Glutamatergic neuron (in vitro differentiated cells): Measurements from ENCODE around the gene SLC38A10. TPM values are rescaled to one million over a fixed set of nuclear protein-coding genes. Genes with fewer than 3 reads are reported as not detected.

Experiments used
- DNase-seq: peaks from one replicate; pipeline ENCODE4 v3.0.0; 2022
- H3K27ac Mint-ChIP-seq: one replicate; pipeline ENCODE4 v1.8.0; 2020; ENCODE audit warnings: mild to moderate bottlenecking, mixed read lengths, inconsistent platforms; ENCODE audit not compliant: unreplicated experiment
- H3K27me3 Mint-ChIP-seq: one replicate; pipeline ENCODE4 v1.8.0; 2020; ENCODE audit warnings: mild to moderate bottlenecking, moderate library complexity, mixed read lengths, inconsistent platforms; ENCODE audit not compliant: unreplicated experiment
- H3K36me3 Mint-ChIP-seq: one replicate; pipeline ENCODE4 v1.8.0; 2020; ENCODE audit warnings: mild to moderate bottlenecking, mixed read lengths, inconsistent platforms; ENCODE audit not compliant: unreplicated experiment
- H3K4me1 Mint-ChIP-seq: one replicate; pipeline ENCODE4 v1.8.0; 2020; ENCODE audit warnings: mild to moderate bottlenecking, low read depth, mixed read lengths, inconsistent platforms; ENCODE audit not compliant: unreplicated experiment
- H3K4me3 Mint-ChIP-seq: one replicate; pipeline ENCODE4 v1.8.0; 2020; ENCODE audit warnings: mild to moderate bottlenecking, mixed read lengths, inconsistent platforms; ENCODE audit not compliant: unreplicated experiment
- H3K9me3 Mint-ChIP-seq: one replicate; pipeline ENCODE4 v1.8.0; 2020; ENCODE audit warnings: mild to moderate bottlenecking, moderate library complexity, mixed read lengths, inconsistent platforms; ENCODE audit not compliant: unreplicated experiment
- total RNA-seq: library from RNA; stranded (reverse); fragmentation: NEBNext Ultra II Directional; extraction: Animal tissue kit (Norgen Biotek cat#: 25700); gene quantifications from one replicate; pipeline ENCODE4 v1.2.1, GENCODE V29; 2021; ENCODE audit not compliant: unreplicated experiment
- TF ChIP-seq, protein P1 (sequence below): fragments of 200-600 bp; sonication (generic); IDR thresholded peaks from one replicate; pipeline ENCODE4 v1.5.0; 2021; ENCODE audit not compliant: partially characterized antibody, unreplicated experiment

Gene SLC38A10
- total RNA-seq, 1 donor from 2014 or later = 92.4 TPM

DNA sequence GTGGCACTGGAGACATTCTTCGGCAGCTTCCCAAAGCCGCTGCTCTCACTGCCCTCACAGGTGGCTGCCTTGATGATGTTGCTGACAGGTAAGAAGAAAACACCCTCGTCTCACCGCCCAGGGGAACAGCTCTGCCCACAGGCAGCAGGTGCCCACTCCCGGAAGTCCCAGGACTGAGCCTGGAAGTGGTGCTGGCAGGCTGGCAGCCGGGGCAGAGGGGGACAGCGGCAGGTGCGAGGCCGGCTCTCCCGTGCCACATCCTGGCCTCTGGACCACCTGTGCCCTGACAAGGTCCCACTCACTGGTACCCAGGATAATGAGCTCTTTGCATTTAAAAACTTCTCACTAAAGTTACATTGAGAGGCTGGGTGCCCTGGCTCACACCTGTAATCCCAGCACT lies 92.8 kb downstream of the SLC38A10 start:
- Mint-ChIP-seq H3K4me1 (peaks cover 3% of the 10 kb centered on the region), H3K36me3 (no peaks in the 10 kb centered on the region), H3K9me3 (peaks cover 2% of the 10 kb centered on the region), H3K27me3 (peaks cover 4% of the 10 kb centered on the region), H3K4me3 (no peak overlapping the region), H3K27ac (no peak overlapping the region)
- DNase-seq = no peak
- TF ChIP-seq, protein P1, sequence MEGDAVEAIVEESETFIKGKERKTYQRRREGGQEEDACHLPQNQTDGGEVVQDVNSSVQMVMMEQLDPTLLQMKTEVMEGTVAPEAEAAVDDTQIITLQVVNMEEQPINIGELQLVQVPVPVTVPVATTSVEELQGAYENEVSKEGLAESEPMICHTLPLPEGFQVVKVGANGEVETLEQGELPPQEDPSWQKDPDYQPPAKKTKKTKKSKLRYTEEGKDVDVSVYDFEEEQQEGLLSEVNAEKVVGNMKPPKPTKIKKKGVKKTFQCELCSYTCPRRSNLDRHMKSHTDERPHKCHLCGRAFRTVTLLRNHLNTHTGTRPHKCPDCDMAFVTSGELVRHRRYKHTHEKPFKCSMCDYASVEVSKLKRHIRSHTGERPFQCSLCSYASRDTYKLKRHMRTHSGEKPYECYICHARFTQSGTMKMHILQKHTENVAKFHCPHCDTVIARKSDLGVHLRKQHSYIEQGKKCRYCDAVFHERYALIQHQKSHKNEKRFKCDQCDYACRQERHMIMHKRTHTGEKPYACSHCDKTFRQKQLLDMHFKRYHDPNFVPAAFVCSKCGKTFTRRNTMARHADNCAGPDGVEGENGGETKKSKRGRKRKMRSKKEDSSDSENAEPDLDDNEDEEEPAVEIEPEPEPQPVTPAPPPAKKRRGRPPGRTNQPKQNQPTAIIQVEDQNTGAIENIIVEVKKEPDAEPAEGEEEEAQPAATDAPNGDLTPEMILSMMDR = no peak

DNA sequence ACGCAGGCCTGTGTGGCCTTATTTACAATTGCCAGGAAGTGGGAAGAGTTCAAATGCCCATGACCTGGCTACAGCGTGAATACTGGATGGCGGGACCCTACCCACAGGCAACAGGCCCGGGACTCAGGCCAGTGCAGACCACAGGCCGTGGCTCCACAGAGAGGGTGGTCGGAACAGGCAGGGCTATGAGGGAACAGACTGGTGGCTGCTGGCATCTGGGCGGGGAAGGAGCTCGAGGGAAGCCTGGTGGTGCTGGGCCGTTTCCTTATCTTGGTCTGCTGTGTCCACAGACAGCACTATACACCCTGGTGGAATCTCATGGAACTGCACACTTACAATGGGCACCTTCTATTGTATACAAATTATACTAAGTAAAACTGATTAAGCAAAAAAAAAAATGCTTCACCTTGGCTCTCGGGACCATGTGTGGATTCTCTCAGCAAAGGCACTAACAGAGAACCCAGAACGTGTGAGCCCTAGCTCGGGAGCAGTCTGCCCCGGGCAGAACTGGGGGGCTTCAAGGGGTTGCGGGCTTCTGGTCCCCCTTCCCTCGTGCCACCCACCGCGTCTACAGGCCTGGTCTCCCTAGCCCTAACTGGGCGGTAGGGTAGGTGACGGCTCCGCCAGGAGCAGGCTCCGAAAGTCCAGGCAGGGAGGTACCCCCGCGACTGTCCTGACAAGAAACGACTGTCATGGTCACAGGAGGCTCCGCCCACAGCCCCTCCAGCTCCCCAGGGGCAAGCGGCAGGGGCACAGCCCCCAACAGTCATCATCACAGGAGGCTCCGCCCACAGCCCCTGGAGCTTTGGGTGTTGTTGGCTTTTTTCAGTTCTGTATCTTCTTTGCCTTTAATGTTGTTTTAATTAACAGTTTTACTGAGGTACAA lies 94.2 kb downstream of the SLC38A10 start:
- no peak overlapping the region for H3K4me3 Mint-ChIP-seq
- H3K9me3 Mint-ChIP-seq = peaks cover 2% of the 10 kb centered on the region
- TF ChIP-seq, protein P1 = peak; percentile 81
- no peak overlapping the region for H3K27ac Mint-ChIP-seq
- no peaks in the 10 kb centered on the region for H3K36me3 Mint-ChIP-seq
- H3K27me3 Mint-ChIP-seq = peaks cover 4% of the 10 kb centered on the region
- DNase-seq = peak; percentile 63
- H3K4me1 Mint-ChIP-seq = peaks cover 3% of the 10 kb centered on the region

DNA sequence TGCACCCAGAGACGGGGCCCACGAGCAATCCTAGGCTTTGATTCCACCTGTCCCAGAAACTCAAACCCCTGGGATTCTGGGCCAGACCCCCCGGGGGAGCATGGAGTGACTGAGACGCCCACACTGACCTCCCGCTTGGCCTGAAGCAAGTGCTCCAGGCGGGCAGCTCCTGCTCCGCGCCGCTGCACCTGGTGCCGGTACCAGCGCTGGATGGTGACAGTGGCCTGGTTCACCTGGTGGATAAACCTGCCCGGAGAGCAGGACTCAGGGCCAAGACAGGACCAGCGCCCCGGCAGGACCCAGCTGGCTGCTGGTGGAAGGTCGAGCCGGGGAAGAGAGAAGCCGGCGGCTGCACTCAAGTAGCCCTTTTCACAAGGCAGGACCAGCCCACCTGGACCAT lies 94.9 kb downstream of the SLC38A10 start:
- no peak for DNase-seq
- Mint-ChIP-seq H3K27ac (no peak overlapping the region), H3K9me3 (peaks cover 2% of the 10 kb centered on the region), H3K36me3 (no peaks in the 10 kb centered on the region), H3K4me1 (peaks cover 3% of the 10 kb centered on the region), H3K27me3 (peaks cover 4% of the 10 kb centered on the region), H3K4me3 (no peak overlapping the region)
- TF ChIP-seq, protein P1 = no peak

DNA sequence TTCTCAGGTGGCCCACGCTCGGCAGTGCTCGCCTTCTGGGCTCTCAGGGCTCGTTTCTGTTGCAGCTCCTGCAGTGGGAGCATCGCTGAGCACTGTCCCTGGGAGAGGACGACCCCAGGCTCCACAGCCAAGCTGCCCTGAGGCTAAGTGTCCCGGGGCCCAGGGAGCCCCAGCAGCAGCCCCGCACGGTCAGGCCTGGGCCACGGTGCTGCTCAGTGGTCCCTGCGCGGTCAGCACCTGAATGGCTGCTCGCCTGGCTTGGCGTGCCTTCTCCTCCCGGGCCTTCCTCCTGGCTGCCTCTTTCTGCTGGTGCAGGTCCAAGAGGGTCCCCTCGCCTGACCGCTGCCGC lies 95.7 kb downstream of the SLC38A10 start:
- Mint-ChIP-seq H3K36me3 (no peaks in the 10 kb centered on the region), H3K4me1 (peaks cover 3% of the 10 kb centered on the region), H3K27me3 (peaks cover 4% of the 10 kb centered on the region), H3K4me3 (no peak overlapping the region), H3K27ac (no peak overlapping the region), H3K9me3 (peaks cover 2% of the 10 kb centered on the region)
- DNase-seq = no peak
- TF ChIP-seq, protein P1 = no peak

DNA sequence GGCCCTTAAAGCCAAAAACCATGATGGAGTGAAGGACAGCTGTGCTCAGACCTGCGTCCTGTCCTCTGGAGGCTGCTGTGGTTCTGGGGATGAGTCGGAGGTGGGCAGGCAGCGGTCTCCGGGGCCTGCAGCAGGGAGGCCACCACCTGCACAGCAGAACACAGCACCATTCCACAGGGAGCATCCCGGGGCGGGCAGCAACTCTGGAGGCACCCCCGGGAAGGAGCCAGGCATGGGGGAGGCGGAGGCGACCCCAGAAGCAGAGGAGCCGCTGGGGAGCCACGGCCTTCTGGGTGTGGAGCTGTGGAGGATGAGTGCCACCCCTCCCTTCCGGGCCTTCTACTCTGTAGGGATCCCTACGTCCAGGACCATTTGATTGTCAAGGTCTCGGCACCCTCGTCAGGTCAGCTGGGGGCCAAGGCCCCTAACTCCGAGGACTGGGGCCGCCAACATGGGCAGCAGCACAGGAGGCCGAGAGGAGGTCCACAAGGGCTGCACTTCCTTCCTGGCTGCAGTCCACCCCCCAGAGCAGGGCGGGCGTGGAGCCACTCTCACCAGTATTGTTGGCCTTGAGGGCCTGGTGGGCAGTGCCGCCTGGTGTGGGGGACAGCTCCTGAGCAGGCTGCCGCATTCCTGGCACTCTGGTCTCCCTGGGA lies 96.2 kb downstream of the SLC38A10 start:
- DNase-seq = no peak
- peaks cover 3% of the 10 kb centered on the region for H3K4me1 Mint-ChIP-seq
- no peak overlapping the region for H3K4me3 Mint-ChIP-seq
- H3K9me3 Mint-ChIP-seq = peaks cover 2% of the 10 kb centered on the region
- H3K27ac Mint-ChIP-seq = no peak overlapping the region
- TF ChIP-seq, protein P1 = no peak
- peaks cover 4% of the 10 kb centered on the region for H3K27me3 Mint-ChIP-seq
- H3K36me3 Mint-ChIP-seq = no peaks in the 10 kb centered on the region
